B cell (primary cell): ENCODE results near the gene ENTPD1. TPM values are rescaled to one million over a fixed set of nuclear protein-coding genes. Genes with fewer than 3 reads are reported as not detected.
A peak's percentile ranks its signal among the peaks of the same experiment; 100 is the strongest.

ENCODE experiments used
- ATAC-seq: fragments of 200-7000 bp; cut with Tn5 transposase; one replicate; pipeline ENCODE4 v1.10.0; 2021; ENCODE audit warnings: low read depth, mild to moderate bottlenecking, moderate number of reproducible peaks, moderate library complexity
- CTCF ChIA-PET: fragments of 350-600 bp; sonication (Branson Sonifier 250); formaldehyde crosslinking; loops from one replicate; lab custom pipeline; 2021; ENCODE audit warnings: antibody characterized with exemption, inconsistent platforms; lab: Charles Lee
- POLR2A ChIA-PET: fragments of 350-600 bp; sonication (Branson Sonifier 250); formaldehyde crosslinking; loops from one replicate; lab custom pipeline; 2021; ENCODE audit warnings: antibody characterized with exemption; lab: Charles Lee
- DNase-seq: peaks from one replicate; pipeline ENCODE4 v3.0.0; 2013
- H2AFZ ChIP-seq: 2 replicates; pipeline ENCODE4 v1.6.1; 2012; ENCODE audit warnings: mild to moderate bottlenecking, low read depth, low read length; ENCODE audit not compliant: insufficient read depth, poor library complexity, severe bottlenecking
- H3K27ac ChIP-seq, 2 donors: 1 replicate in 1 of 2; 2 replicates in 1 of 2; pipeline ENCODE4 v1.5.1; 2012 to 2013; ENCODE audit warnings: low read length in 2 of 2, mild to moderate bottlenecking in 2 of 2, moderate library complexity in 1 of 2
- H3K27me3 ChIP-seq, 4 experiments: fragments of 200-600 bp in 1 of 4; sonication (generic) in 1 of 4; replicated peaks in 1 of 4; 1 replicate in 2 of 4; 2 replicates in 2 of 4; pipeline versions ENCODE4 v1.6.1 to v1.7.0; 2013 to 2016; ENCODE audit warnings: low read length in 3 of 4, mild to moderate bottlenecking in 2 of 4, mixed read lengths in 1 of 4, moderate library complexity in 1 of 4; ENCODE audit not compliant: insufficient read depth in 4 of 4, control insufficient read depth in 3 of 4; ENCODE audit errors: control extremely low read depth in 1 of 4
- H3K36me3 ChIP-seq, 2 experiments: replicated peaks in 1 of 2; 1 replicate in 1 of 2; 2 replicates in 1 of 2; pipeline versions ENCODE4 v1.6.1 to v1.7.1; 2013; ENCODE audit warnings: low read length in 1 of 2; ENCODE audit not compliant: insufficient read depth in 2 of 2, control insufficient read depth in 1 of 2; ENCODE audit errors: control extremely low read depth in 1 of 2, extremely low read depth in 1 of 2
- H3K4me1 ChIP-seq, 2 donors: fragments of 200-600 bp in 1 of 2; sonication (generic) in 1 of 2; 1 replicate in 1 of 2; 2 replicates in 1 of 2; pipeline versions ENCODE4 v1.5.1 to v1.6.1; 2013 to 2017; ENCODE audit warnings: low read length in 2 of 2; ENCODE audit not compliant: control insufficient read depth in 2 of 2, insufficient read depth in 2 of 2
- H3K4me2 ChIP-seq: replicated peaks from 2 replicates; pipeline ENCODE3; 2012; ENCODE audit warnings: mild to moderate bottlenecking, low read depth, low read length; ENCODE audit not compliant: poor library complexity, severe bottlenecking
- H3K4me3 ChIP-seq, 5 experiments: fragments of 200-600 bp in 1 of 5; sonication (generic) in 1 of 5; 1 replicate in 3 of 5; 2 replicates in 2 of 5; pipeline versions ENCODE4 v1.5.1 to v1.7.0; 2011 to 2016; ENCODE audit warnings: low read length in 4 of 5, mild to moderate bottlenecking in 4 of 5, low read depth in 2 of 5, control low read depth in 1 of 5, moderate library complexity in 1 of 5; ENCODE audit not compliant: insufficient read depth in 1 of 5; ENCODE audit errors: control extremely low read depth in 1 of 5, extremely low read depth in 1 of 5
- H3K79me2 ChIP-seq: fragments of 200-600 bp; sonication (generic); one replicate; pipeline ENCODE4 v1.6.0; 2016; ENCODE audit warnings: low read length; ENCODE audit not compliant: control insufficient read depth, insufficient read depth
- H3K9ac ChIP-seq: fragments of 200-600 bp; sonication (generic); 2 replicates; pipeline ENCODE4 v1.6.1; 2017; ENCODE audit warnings: mild to moderate bottlenecking, low read length, moderate library complexity
- H3K9me3 ChIP-seq, 3 donors: one replicate each; pipeline versions ENCODE4 v1.6.1 to v1.7.1; 2013; ENCODE audit warnings: low read length in 2 of 3; ENCODE audit not compliant: control insufficient read depth in 2 of 3, insufficient read depth in 1 of 3; ENCODE audit errors: control extremely low read depth in 1 of 3
- H4K20me1 ChIP-seq: 2 replicates; pipeline ENCODE4 v1.6.0; 2012; ENCODE audit warnings: mild to moderate bottlenecking, low read length; ENCODE audit not compliant: insufficient read depth, control insufficient read depth, poor library complexity, severe bottlenecking
- H3K27ac Mint-ChIP-seq: one replicate; pipeline ENCODE4 v1.8.0; 2021; ENCODE audit warnings: mixed read lengths
- H3K27me3 Mint-ChIP-seq: one replicate; pipeline ENCODE4 v1.8.0; 2021; ENCODE audit warnings: mixed read lengths
- H3K4me1 Mint-ChIP-seq: one replicate; pipeline ENCODE4 v1.8.0; 2021; ENCODE audit warnings: mixed read lengths
- H3K4me3 Mint-ChIP-seq: one replicate; pipeline ENCODE4 v1.8.0; 2021; ENCODE audit warnings: mixed read lengths
- H3K9me3 Mint-ChIP-seq: one replicate; pipeline ENCODE4 v1.8.0; 2022; ENCODE audit warnings: mixed read lengths; ENCODE audit not compliant: insufficient read depth
- CTCF ChIP-seq: fragments of 200-600 bp; IDR thresholded peaks from one replicate; pipeline ENCODE4 v1.8.0; 2022; ENCODE audit warnings: antibody characterized with exemption, mild to moderate bottlenecking
- EZH2 ChIP-seq: IDR thresholded peaks from 2 replicates; pipeline ENCODE4 v1.6.1; 2012; ENCODE audit warnings: borderline replicate concordance, low read depth, mild to moderate bottlenecking, moderate library complexity, low read length; ENCODE audit not compliant: insufficient read depth, poor library complexity, severe bottlenecking
- WGBS: methylation state at CpG from one replicate; pipeline ENCODE4 v1.1.5; 2013; ENCODE audit warnings: missing lambda C conversion rate; ENCODE audit not compliant: insufficient coverage; 5-methylcytosine and 5-hydroxymethylcytosine counted together
- intact Hi-C: fragments of 100-400 bp; cut with micrococcal nuclease; formaldehyde crosslinking; loops from one replicate; pipeline ENCODE4 v1.10.0; 2022
- polyA plus RNA-seq: library from polyadenylated mRNA; depleted of rRNA; stranded (reverse); fragments of >200 nt; gene quantifications from 2 replicates; pipeline ENCODE4 v1.2.3, GENCODE V29; 2012
- total RNA-seq, 2 donors: library from RNA; stranded (reverse); fragments of 120-200 nt in 1 of 2; gene quantifications; 1 replicate in 1 of 2; 2 replicates in 1 of 2; pipeline versions ENCODE4 v1.2.3 to v1.2.4, GENCODE V29; 2013 to 2022

Gene ENTPD1
- total and polyA plus RNA-seq, 2 donors (not counting 1 experiment from before 2014, with no cell fraction given) = 25.9 to 96.3 TPM

GRCh38 chr10:95728526-95728925 is 27.4 kb upstream of the ENTPD1 start:
- 80% methylated on average over 1 of the region's 4 CpGs for WGBS
- Histone ChIP-seq H3K4me2 (no peak overlapping the region), H3K79me2 (no peaks in the 10 kb centered on the region), H3K9me3 (peaks cover 0 to 6% (median 4%) of the 10 kb centered on the region in 3 donors), H3K27me3 (no peaks in the 10 kb centered on the region), H3K27ac (no peak overlapping the region), H3K36me3 (no peaks in the 10 kb centered on the region), H2AFZ (no peak overlapping the region), H3K9ac (no peak overlapping the region), H4K20me1 (no peaks in the 10 kb centered on the region), H3K4me3 (no peak overlapping the region), H3K4me1 (peaks cover 22 to 25% of the 10 kb centered on the region in 2 donors)
- TF ChIP-seq CTCF (no peak), EZH2 (no peak)
- Mint-ChIP-seq H3K4me3 (no peak overlapping the region), H3K27me3 (no peaks in the 10 kb centered on the region), H3K9me3 (peaks cover 8% of the 10 kb centered on the region), H3K27ac (peak overlapping the region; percentile 56), H3K4me1 (peaks cover 36% of the 10 kb centered on the region)
- no peak for DNase-seq
- ATAC-seq = peak; percentile 68
- intact Hi-C loops = loop anchor here (1.0 kb wide), 1 partner anchor 34 kb away; no protein-coding TSS in a partner anchor
- ChIA-PET POLR2A (interaction anchor here (1.0 kb wide), 1 partner anchor 109 kb away, joined by 3 read pairs; no protein-coding TSS in a partner anchor), CTCF (interaction anchor here (1.0 to 6.8 kb wide), 13 partner anchors 8 to 137 kb away, joined by 3 to 75 read pairs (median 5); partner anchors contain the start of gene TCTN3)

- H3K9me3 Mint-ChIP-seq = peaks cover 7% of the 10 kb centered on the region
- no peak overlapping the region for H3K4me3 Mint-ChIP-seq
- WGBS = no CpG with 5 or more reads among the region's 3 CpGs
- intact Hi-C loops = no loop called here
- no peaks in the 10 kb centered on the region for H4K20me1 ChIP-seq
- no peak overlapping the region for H3K9ac ChIP-seq
- H3K4me1 Mint-ChIP-seq = peaks cover 37% of the 10 kb centered on the region
- H3K79me2 ChIP-seq = peaks cover 3% of the 10 kb centered on the region
- H3K27ac ChIP-seq = peak overlapping the region; percentile 9 to 59
- no peaks in the 10 kb centered on the region for H3K36me3 ChIP-seq
- DNase-seq (no peak), ATAC-seq (no peak)
- ChIA-PET CTCF (interaction anchor here (0.9 to 6.8 kb wide), 11 partner anchors 12 to 135 kb away, joined by 3 to 75 read pairs (median 5); partner anchors contain the start of gene TCTN3), POLR2A (interaction anchor here (0.7 to 1.3 kb wide), 2 partner anchors 13 to 87 kb away, joined by 3 read pairs; no protein-coding TSS in a partner anchor)
- no peaks in the 10 kb centered on the region for H3K27me3 Mint-ChIP-seq
- peak overlapping the region; percentile 27 for H3K4me2 ChIP-seq
- H3K4me1 ChIP-seq = peaks cover 22 to 25% of the 10 kb centered on the region in 2 donors
- H3K27me3 ChIP-seq = no peaks in the 10 kb centered on the region
- no peak for TF ChIP-seq EZH2
- no peak for TF ChIP-seq CTCF
- H3K9me3 ChIP-seq = peaks cover 0 to 6% (median 4%) of the 10 kb centered on the region in 3 donors
- peak overlapping the region; percentile 57 for H3K27ac Mint-ChIP-seq
- H2AFZ ChIP-seq = peak overlapping the region; percentile 8
- no peak overlapping the region for H3K4me3 ChIP-seq
Observed at GRCh38 chr10:95729323-95730055, 26.5 kb upstream of the ENTPD1 start.
